K562 (cell line): ENCODE measurements around the gene ATP6V0D1. TPM values are rescaled to one million over a fixed set of nuclear protein-coding genes. Genes with fewer than 3 reads are reported as not detected.

Experiments used
- BACH1 ChIP-seq: fragments of 200-800 bp; sonication (Bioruptor generic); IDR thresholded peaks from 2 replicates; pipeline ENCODE4 v1.6.1; 2016; ENCODE audit warnings: missing genetic modification characterization, missing compliant biosample characterization
- CBX8 ChIP-seq: fragments of 200-600 bp; sonication (generic); IDR thresholded peaks from 2 replicates; pipeline ENCODE4 v1.6.1; 2012; ENCODE audit warnings: borderline replicate concordance, mixed run types, low read depth, mild to moderate bottlenecking, moderate library complexity, mixed read lengths, low read length, control low read depth, inconsistent platforms; ENCODE audit not compliant: poor library complexity, severe bottlenecking; ENCODE audit errors: extremely low read depth
- CHD4 ChIP-seq: fragments of 200-600 bp; sonication (generic); IDR thresholded peaks from 3 replicates; pipeline ENCODE4 v1.6.1; 2012; ENCODE audit warnings: low read depth, mild to moderate bottlenecking, mixed read lengths, low read length, inconsistent platforms; ENCODE audit not compliant: insufficient read depth, insufficient replicate concordance, poor library complexity, severe bottlenecking
- EP300 ChIP-seq: IDR thresholded peaks from 2 replicates; pipeline ENCODE4 v1.6.1; 2012; ENCODE audit warnings: low read length, improper control_type of control experiment
- ESRRA ChIP-seq: fragments of 450-650 bp; IDR thresholded peaks from 2 replicates; pipeline ENCODE4 v1.6.1; 2014; ENCODE audit warnings: low read depth, mild to moderate bottlenecking, moderate library complexity, borderline replicate concordance
- GATAD2A ChIP-seq: fragments of 450-650 bp; IDR thresholded peaks from 2 replicates; pipeline ENCODE4 v1.6.1; 2017
- HLTF ChIP-seq: fragments of 450-650 bp; IDR thresholded peaks from 2 replicates; pipeline ENCODE4 v1.6.1; 2016
- HMGN3 ChIP-seq: IDR thresholded peaks from 2 replicates; pipeline ENCODE4 v1.6.1; 2011; ENCODE audit warnings: borderline replicate concordance, low read depth, mild to moderate bottlenecking, mixed read lengths, low read length; ENCODE audit not compliant: insufficient read length; ENCODE audit errors: extremely low read depth
- MTA1 ChIP-seq: fragments of 450-650 bp; IDR thresholded peaks from 2 replicates; pipeline ENCODE4 v1.6.1; 2017; ENCODE audit warnings: borderline replicate concordance
- NFE2L1 ChIP-seq: fragments of 450-650 bp; IDR thresholded peaks from 2 replicates; pipeline ENCODE4 v1.6.1; 2016; ENCODE audit warnings: missing genetic modification characterization, low read depth, mild to moderate bottlenecking, missing compliant biosample characterization, moderate library complexity, borderline replicate concordance
- NFIC ChIP-seq: fragments of 450-650 bp; IDR thresholded peaks from 2 replicates; pipeline ENCODE4 v1.6.1; 2017; ENCODE audit warnings: mild to moderate bottlenecking, inconsistent platforms
- POLR2A ChIP-seq: fragments of 450-650 bp; conservative IDR thresholded peaks from 2 replicates; pipeline ENCODE4 v1.6.1; 2016
- SRF ChIP-seq, 2 experiments: fragments of 250-450, 450-650 bp in 1 of 2; sonication (Bioruptor Pico) in 1 of 2; sonication (generic) in 1 of 2; formaldehyde crosslinking; IDR thresholded peaks; 2 replicates each; pipeline versions ENCODE4 v1.5.0 to v1.5.1; 2020 to 2022; ENCODE audit warnings: mild to moderate bottlenecking in 1 of 2, missing genetic modification reagents in 1 of 2
- ZNF57 ChIP-seq: fragments of 450-650 bp; formaldehyde crosslinking; IDR thresholded peaks from 2 replicates; pipeline ENCODE4 v1.4.0; 2020; ENCODE audit warnings: mild to moderate bottlenecking, moderate library complexity
- ZNF77 ChIP-seq: fragments of 250-450 bp; sonication (Bioruptor Pico); IDR thresholded peaks from 2 replicates; pipeline ENCODE4 v1.5.0; 2020
- polyA plus RNA-seq, 8 experiments: library from polyadenylated mRNA; depleted of rRNA in 4 of 8; stranded (reverse) in 5 of 8; unstranded in 3 of 8; fragments of >200 nt; fragmentation: Nextera tagmentation in 2 of 8; fragmentation: Illumina TruSeq in 1 of 8; extraction: Ambion mirVana in 2 of 8; extraction: Trizol in 1 of 8; gene quantifications; 2 replicates each; pipeline versions ENCODE4 v1.2.1 to v1.2.3, GENCODE V29; 2011 to 2014; ENCODE audit warnings: inconsistent platforms in 1 of 8, missing spikeins in 1 of 8
- total RNA-seq, 7 experiments: library from RNA; depleted of rRNA in 6 of 7; stranded (reverse); fragments of >200 nt in 6 of 7; fragmentation: Illumina TruSeq in 2 of 7; extraction: Trizol in 2 of 7; gene quantifications; 2 replicates each; pipeline versions ENCODE4 v1.2.1 to v1.2.3, GENCODE V29; 2011 to 2021; ENCODE audit warnings: low replicate concordance in 1 of 7
- TF ChIP-seq, protein P1 (sequence below): sonication (generic); formaldehyde crosslinking; IDR thresholded peaks from 2 replicates; pipeline ENCODE4 v1.8.1; 2023; ENCODE audit warnings: mild to moderate bottlenecking, missing genetic modification reagents
- TF ChIP-seq, protein P2 (sequence below), 2 experiments: fragments of 450-650 bp; IDR thresholded peaks; 2 replicates each; pipeline ENCODE4 v1.6.1; 2016; ENCODE audit warnings: mild to moderate bottlenecking in 2 of 2, borderline replicate concordance in 1 of 2, low read depth in 1 of 2, moderate library complexity in 1 of 2

Gene ATP6V0D1
- total and polyA plus RNA-seq, 9 of the 15 experiments (the other 6 are each of a cell fraction or from before 2014, with no cell fraction given): 23.2 to 69.7 (median 45.6) TPM

DNA sequence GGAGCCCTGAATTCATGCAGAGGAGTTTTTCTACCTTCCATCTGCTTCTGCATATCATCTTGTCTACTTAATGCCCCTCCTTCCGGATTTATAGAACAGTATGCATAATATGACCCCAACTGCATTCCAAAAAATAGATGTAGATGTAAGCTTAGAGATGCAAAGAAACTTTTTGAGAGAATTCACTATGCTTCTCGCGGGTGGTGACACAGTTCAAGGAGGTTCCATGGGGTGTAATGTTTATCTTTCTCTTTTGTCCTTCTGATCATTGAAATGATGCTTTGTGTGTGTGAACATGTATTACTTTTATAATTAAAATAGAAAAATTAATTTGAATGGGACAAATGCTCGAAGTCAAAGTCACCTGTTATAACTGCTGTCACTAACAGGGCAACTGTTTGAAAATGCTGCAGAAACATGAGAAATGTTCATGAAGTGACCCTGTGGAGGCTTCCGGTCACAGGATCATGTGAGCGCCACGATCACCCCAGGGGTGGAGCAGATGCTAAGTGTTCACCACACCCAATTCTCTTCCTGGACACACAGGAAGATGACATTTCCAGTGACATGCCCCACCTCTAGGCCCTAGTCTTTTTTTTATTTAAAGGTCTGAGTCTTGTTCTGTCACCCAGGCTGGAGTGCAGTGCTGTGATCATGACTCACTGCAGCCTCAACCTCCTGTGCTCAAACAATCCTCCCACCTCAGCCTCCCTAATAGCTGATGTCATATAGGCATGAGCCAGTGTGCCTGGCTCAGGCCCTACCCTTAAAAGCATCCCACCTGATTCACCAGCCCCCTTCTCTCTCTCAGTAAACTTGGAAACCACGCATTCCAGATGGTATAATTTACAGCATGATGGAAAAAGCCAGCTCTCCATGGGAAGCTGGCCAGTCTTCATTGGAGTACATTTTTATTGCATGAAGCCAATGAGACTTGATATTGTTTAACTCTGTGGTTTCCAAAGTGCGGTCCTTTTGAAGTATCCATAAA lies 23.4 kb upstream of the ATP6V0D1 start (continued):
- TF ChIP-seq CHD4 (no peak), GATAD2A (no peak), ZNF77 (CRISPR knock-in tag) (no peak), NFE2L1 (tag) (no peak), MTA1 (no peak), NFIC (0 out of 2 replicates have a peak, but pooled peaks have one; percentile 6), SRF (CRISPR knock-in tag; IDR thresholded peaks at IDR 0.05) (0 out of 4 replicates have a peak, but pooled peaks of 1 of the 2 experiments have one; percentile 29), HLTF (no peak), CBX8 (no peak), BACH1 (tag) (no peak), ZNF57 (CRISPR knock-in tag) (no peak), POLR2A (peak; percentile 62), EP300 (peak; percentile 67), HMGN3 (no peak), ESRRA (peak; percentile 41; the same call in 1 of the 2 replicates)
- TF ChIP-seq, protein P1, sequence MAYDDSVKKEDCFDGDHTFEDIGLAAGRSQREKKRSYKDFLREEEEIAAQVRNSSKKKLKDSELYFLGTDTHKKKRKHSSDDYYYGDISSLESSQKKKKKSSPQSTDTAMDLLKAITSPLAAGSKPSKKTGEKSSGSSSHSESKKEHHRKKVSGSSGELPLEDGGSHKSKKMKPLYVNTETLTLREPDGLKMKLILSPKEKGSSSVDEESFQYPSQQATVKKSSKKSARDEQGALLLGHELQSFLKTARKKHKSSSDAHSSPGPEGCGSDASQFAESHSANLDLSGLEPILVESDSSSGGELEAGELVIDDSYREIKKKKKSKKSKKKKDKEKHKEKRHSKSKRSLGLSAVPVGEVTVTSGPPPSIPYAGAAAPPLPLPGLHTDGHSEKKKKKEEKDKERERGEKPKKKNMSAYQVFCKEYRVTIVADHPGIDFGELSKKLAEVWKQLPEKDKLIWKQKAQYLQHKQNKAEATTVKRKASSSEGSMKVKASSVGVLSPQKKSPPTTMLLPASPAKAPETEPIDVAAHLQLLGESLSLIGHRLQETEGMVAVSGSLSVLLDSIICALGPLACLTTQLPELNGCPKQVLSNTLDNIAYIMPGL: no peak
- TF ChIP-seq, protein P2, sequence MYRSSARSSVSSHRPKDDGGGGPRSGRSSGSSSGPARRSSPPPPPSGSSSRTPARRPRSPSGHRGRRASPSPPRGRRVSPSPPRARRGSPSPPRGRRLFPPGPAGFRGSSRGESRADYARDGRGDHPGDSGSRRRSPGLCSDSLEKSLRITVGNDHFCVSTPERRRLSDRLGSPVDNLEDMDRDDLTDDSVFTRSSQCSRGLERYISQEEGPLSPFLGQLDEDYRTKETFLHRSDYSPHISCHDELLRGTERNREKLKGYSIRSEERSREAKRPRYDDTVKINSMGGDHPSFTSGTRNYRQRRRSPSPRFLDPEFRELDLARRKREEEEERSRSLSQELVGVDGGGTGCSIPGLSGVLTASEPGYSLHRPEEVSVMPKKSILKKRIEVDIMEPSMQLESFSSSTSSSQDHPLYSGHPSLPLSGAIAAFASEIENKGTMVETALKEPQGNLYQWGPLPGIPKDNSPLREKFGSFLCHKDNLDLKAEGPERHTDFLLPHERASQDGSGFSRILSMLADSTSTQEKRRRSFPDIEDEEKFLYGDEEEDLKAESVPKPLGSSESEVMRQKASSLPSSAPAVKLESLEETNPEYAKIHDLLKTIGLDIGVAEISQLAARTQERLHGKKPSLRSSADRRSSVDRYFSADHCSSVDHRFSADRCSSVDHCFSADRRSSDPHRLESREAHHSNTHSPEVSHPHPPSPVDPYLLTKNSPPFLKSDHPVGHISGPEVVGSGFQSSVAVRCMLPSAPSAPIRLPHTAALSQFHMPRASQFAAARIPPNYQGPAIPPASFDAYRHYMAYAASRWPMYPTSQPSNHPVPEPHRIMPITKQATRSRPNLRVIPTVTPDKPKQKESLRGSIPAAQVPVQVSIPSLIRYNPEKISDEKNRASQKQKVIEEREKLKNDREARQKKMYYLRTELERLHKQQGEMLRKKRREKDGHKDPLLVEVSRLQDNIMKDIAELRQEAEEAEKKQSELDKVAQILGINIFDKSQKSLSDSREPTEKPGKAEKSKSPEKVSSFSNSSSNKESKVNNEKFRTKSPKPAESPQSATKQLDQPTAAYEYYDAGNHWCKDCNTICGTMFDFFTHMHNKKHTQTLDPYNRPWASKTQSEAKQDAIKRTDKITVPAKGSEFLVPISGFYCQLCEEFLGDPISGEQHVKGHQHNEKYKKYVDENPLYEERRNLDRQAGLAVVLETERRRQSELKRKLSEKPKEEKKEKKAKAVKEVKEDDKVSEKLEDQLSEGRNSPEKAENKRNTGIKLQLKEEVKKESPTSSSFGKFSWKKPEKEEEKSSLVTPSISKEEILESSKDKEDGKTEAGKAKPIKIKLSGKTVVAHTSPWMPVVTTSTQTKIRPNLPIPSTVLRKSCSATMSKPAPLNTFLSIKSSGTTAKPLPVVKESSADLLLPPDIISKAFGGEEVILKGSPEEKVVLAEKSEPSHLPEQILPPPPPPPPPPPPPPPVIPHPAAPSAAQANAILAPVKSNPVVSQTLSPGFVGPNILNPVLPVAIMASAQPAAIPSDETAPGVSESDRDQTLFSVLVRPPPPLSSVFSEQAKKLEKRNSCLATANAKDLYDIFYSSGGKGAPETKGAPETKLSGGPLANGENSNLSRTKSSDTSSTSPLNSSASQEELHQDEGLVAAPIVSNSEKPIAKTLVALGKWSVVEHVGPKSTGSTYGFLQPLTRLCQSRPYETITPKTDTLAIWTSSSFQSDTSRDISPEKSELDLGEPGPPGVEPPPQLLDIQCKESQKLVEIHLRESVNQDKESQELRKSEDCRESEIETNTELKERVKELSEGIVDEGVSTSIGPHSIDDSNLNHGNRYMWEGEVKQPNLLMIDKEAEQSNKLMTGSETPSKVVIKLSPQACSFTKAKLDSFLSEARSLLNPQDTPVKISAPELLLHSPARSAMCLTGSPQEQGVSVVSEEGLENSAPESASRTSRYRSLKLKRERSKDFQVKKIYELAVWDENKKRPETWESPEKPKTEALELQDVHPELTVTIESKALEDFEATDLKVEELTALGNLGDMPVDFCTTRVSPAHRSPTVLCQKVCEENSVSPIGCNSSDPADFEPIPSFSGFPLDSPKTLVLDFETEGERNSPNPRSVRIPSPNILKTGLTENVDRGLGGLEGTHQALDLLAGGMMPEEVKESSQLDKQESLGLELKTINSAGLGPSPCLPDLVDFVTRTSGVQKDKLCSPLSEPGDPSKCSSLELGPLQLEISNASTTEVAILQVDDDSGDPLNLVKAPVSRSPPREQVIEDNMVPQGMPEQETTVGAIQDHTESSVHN (IDR thresholded peaks at IDR 0.05; ENCODE audit: borderline replicate concordance in 1 of 2, low read depth in 1 of 2): peak in 1 of 2 experiments; percentile 52; a peak in 1 of 4 replicates
